ENCODE data around the gene ZNF397.

ZNF397 gene

DNA sequence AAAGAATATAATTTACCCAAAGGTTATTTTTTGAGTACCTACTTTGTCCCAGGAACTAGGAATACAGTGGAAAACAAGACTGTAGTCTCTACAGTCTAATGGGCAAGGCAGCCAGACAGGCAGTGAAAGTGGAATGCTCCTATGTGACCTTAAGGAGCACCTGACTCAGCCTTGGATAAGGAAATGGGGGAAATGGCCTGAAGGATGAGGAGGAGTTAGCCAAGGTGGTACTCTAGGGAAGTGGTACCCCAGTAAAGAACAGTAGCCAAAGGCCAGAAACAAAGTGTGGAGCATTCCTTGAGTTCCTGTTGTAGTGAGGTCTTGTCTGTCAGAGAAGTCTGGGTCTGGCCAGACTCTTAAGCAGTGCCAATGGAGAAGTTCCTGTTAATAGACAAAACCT lies 6.0 kb downstream of the ZNF397 start:
- DNase-seq (ENCODE audit: low read depth) = no peak

DNA sequence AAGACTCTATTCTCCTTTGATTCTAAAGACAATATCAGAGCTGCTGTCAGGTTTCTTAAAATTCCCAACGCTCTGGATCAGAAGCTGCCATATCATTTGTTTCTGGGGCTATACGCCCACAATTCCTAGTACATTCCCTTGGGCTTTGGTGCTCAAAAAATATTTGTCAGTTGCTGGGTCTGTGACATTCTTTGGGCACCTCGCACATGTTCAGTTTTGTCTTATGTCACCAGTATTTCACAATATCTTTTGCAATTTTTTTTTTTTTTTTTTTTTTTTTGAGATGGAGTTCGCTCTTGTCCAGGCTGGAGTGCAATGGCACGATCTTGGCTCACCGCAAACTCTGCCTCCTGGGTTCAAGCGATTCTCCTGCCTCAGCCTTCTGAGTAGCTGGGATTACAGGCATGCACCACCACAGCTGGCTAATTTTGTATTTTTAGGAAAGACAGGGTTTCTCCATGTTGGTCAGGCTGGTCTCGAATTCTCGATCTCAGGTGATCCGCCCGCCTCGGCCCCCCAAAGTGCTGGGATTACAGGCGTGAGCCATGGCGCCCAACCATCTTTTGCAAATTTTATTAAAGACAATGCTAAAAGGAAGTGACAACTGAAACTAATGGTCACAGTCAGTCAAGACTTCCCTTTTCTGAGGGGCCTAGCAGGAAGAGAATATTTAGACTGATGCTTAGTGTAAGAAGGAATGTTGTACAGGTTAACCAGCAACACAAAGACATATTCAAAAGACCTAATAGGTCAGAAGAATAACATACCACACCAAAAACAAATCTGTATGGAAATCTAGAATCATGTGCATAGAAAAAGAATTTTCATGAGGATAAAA lies 6.8 kb downstream of the ZNF397 start:
- DNase-seq (ENCODE audit: low read depth) = no peak

DNA sequence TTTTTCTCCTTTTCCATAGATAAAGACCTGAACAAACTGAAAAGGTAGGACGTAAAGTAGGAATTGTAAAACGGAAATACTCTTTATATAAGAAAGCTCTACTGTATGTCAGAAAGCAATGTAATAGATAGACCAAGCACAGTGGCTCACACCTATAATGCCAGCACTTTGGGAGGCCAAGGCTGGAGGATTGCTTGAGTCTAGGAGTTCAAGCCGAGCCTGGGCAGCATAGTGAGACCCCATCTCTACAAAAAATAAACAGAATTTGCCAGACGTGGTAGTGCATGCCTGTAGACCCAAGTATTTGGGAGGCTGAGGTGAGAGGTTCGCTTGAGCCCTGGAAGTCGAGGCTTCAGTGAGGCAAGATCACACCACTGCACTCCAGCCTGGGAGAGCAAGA lies 7.6 kb downstream of the ZNF397 start:
- no peak for DNase-seq (ENCODE audit: low read depth)

DNA sequence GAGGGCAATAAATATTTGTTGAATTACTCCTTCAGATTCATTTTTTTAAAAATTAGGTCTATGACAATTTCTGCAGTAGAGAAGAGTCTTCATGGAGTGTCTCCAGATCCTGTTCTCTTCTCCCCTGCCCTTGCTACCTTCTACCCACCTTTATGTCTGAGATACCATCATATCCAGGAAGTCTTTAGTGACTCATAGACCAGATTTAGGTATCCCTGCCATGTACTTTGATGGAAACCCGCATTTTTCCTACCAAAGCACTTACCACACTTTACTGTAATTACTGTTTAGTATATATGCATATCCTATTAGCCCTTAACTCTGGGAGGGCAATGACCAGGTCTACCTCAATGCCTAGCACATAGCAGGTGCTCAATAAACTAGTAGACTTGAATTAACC lies 11.6 kb downstream of the ZNF397 start:
- no peak for DNase-seq (ENCODE audit: low read depth)

- DNase-seq (ENCODE audit: low read depth) = no peak
These were observed 12.9 kb downstream of the ZNF397 start for GRCh38 chr18:35253655-35254287.

DNA sequence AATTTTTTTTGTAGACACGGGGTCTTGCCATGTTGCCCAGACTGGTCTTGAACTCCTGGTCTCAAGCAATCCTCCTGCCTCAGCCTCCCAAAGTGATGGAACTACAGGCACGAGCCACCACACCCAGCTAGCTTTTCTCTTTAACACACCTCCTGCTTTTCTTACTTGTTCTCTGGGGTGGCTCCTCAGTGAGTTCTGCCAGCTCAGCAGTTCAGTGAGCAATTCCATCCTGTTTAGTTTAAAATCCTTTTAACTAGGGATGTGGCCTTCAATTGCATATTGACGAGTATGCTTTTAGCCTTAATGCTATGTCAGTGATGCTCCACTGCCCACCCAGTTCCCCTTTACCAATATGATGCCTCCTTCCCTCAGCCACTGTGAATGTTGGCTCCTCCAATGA lies 16.1 kb downstream of the ZNF397 start:
- DNase-seq (ENCODE audit: low read depth) = no peak

DNA sequence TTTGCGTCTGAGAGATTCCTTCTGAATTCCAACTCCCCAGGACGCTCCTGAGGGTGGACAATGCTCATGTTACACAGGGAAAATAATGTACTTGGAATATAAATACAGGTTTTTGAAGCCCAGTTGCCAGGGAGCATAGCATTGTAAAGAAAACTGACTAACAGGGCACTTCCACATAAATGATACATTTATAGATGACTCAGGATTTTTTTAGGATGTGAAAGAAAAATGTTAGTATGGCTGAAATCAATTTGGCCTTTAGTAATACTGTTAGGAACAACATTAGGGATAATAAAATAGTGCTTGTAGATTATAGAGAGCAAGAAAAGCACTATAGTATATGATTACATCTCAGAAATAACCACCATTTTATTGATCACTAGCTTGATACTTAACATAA lies 23.6 kb downstream of the ZNF397 start:
- no peak for DNase-seq (ENCODE audit: low read depth)

GRCh38 chr18:35267161-35267651 lies 26.4 kb downstream of the ZNF397 start:
- DNase-seq (ENCODE audit: low read depth) = peak; percentile 55

GRCh38 chr18:35267809-35268208 lies 27.0 kb downstream of the ZNF397 start:
- no peak for DNase-seq (ENCODE audit: low read depth)

GRCh38 chr18:35268821-35269220 lies 28.0 kb downstream of the ZNF397 start:
- no peak for DNase-seq (ENCODE audit: low read depth)

DNA sequence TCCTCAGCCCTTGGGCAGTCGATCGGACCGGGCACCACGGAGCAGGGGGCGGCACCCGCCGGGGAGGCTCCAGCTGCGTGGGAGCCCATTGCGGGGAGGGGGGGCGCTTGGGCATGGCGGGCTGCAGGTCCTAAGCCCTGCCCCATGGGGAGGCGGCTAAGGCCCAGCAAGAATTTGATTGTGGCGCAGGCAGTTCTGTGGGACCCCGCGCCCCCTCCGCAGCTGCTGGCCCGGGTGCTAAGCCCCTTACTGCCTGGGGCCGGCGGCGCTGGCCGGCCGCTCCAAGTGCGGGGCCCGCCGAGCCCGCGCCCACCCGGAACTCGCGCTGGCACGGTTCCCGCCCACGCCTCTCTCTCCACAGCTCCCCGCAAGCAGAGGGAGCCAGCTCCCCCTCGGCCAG lies 30.8 kb downstream of the ZNF397 start:
- no peak for DNase-seq (ENCODE audit: low read depth)

DNA sequence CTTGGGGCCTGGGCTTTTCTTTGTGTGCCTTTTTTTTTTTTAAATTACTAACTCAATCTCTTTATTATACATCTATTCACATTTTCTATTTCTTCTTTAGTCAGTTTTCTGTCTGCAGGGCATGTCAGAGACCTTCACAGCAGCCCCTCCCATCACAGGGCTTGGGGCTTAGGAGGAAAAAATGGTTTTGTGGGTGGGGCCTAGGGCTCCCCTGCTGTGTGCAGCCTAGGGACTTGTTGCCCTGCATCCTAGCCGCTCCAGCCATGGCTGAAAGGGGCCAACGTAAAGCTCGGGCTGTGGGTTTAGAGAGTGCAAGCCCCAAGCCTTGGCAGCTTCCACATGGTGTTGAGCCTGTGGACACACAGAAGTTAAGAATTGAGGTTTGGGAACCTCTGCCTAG lies 35.4 kb downstream of the ZNF397 start:
- DNase-seq (ENCODE audit: low read depth) = no peak

- DNase-seq (ENCODE audit: low read depth) = no peak
These were observed 36.8 kb downstream of the ZNF397 start for GRCh38 chr18:35277633-35278032.

GRCh38 chr18:35278085-35278484 lies 37.3 kb downstream of the ZNF397 start:
- DNase-seq (ENCODE audit: low read depth) = no peak

DNA sequence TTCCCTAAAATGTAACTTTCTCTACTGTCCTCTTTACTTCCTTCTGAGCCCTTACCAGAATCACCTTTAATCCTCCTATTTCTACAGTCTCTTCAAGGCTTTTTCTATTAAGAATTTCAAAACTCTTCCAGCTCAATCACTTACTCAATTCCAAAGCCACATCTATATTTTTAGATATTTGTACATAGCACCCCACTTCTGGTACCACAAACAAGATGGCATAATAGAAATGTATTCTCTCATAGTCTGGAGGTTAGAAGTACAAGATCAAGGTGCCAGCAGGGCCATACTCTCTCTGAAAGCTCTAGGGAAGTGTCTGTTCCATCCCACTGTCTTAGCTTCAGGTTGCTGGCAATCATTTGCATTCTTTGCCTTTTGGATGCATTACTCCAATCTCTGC lies 38.1 kb downstream of the ZNF397 start:
- no peak for DNase-seq (ENCODE audit: low read depth)

GRCh38 chr18:35282353-35282752 lies 41.5 kb downstream of the ZNF397 start:
- DNase-seq (ENCODE audit: low read depth) = no peak

DNA sequence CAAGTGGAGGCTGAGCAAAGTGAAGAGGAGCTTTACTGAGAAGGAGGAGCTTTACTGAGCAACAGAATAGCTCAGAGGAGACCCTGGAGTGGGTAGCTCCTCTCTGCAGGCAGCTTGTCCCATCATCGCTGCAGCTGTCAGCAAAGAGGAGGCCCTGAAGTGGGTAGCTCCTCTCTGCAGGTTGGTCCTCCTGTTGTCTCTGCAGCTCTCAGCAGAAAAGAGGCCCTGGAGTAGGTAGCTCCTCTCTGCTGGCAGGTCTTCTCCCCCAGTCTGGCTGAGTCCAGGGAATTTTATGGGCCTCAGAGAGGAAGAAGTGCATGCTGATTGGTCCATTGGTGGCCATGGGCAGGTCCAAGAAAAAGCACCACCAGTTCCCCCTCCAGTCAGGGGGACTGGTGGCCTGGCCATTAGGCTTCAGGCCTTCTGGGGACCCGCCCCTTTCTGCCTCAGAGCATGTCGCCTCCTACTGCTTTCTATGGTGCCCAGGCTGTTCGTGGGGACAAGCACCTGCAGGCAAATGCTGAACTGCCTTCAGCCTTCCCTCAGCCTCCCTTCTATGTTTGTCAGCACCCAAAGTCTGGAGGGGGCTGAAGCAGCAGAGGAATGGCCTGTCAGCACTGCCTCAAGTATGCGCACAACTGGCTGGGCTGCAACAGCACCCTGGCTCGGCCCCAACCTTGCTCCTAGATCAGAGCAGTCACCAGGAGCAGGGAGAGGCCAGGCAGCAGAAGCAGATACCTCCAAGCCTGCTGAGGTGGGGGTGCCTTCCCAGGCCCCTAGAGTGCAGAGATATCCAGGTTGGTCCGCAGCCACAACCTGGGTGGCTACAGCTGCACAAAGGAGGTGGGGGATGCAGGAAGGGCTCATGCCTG lies 43.3 kb downstream of the ZNF397 start:
- no peak for DNase-seq (ENCODE audit: low read depth)

DNA sequence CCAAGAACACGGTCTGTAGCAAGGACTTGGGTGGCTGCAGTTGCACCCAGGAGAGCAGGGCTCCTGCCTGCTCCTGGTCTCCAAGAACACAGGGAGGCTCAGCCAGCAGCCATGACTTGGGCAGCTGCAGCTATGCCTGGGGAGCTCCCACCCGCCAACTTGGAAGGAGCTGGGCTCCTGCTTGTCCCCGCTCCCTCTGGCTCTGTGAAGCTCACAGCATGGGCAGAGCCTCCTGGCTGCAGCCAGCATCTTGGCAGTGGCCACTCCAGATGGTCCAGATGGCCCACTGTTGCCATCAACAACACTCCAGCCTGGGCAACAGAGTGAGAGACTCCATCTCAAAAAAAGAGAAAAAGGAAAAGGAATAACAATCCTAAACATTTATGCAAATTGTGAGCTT lies 44.0 kb downstream of the ZNF397 start:
- DNase-seq (ENCODE audit: low read depth) = no peak

- no peak for DNase-seq (ENCODE audit: low read depth)
These were observed 48.5 kb downstream of the ZNF397 start for GRCh38 chr18:35289293-35289692.

DNA sequence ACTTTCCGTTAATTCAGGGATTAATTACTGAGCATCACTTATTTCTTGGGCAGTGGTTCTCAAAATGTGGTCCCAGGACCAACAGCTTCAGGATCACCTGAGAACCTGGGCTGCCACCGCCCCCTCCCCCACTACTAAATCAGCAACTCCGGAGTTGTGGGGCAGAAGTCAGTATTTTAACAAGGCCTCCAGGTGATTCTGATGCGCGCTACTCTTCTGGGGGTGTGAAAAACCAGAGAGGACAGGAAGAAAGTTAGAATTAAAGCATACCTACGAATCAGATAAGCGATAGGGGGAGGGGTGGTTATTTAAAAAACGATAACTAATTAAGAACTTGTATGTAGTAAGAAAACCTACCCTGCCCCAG lies 48.9 kb downstream of the ZNF397 start:
- no peak for DNase-seq (ENCODE audit: low read depth)

GRCh38 chr18:35290094-35290735 lies 49.4 kb downstream of the ZNF397 start, which contains the start of gene ZSCAN30:
Gene ZSCAN30 (minus strand): TSS chr18:35290229. CDS start chr18:35264352, 25,877 bp downstream.
- peak; percentile 94 for DNase-seq (ENCODE audit: low read depth)

DNA sequence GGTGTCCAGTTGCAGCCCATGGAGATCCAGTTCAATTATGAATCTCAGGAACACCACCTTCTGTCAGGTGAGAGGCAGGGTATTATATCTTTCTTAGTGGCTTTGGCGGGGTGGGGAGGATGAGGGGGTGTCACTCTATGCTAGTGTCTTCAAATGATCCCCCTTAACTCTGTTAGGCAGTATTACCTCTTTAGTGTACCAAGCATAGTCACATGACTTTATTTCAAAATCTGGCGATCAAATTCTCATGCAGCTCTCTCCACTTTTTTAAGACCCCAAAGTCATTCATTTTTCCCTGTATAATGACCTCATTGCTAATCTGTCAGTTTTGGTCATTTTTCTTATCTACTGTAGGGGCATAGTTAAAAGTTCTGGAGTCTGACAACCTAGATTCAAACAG lies 50.3 kb downstream of the ZNF397 start:
- no peak for DNase-seq (ENCODE audit: low read depth)

Measured in stimulated activated CD8-positive, alpha-beta memory T cell treated with anti-CD3 and anti-CD28 coated beads, Interleukin-15, amount 100 ng/mL, for 1 hour (primary cell).